GM18867 (cell line): Measurements from ENCODE around the gene ARF1.
"Not testable (repeated sequence)": the region's sequence is repeated elsewhere in the genome, so short reads cannot be mapped to it uniquely, and the experiment has no call there.

Experiments used
- ATAC-seq: cut with Tn5 transposase; IDR thresholded peaks from one replicate; pipeline ENCODE4 v1.9.1; 2021; ENCODE audit warnings: mild to moderate bottlenecking, moderate library complexity; ENCODE audit not compliant: unreplicated experiment

ARF1 gene

GRCh38 chr1:228100822-228101613, 18.5 kb downstream of the ARF1 start:
- no peak for ATAC-seq

DNA sequence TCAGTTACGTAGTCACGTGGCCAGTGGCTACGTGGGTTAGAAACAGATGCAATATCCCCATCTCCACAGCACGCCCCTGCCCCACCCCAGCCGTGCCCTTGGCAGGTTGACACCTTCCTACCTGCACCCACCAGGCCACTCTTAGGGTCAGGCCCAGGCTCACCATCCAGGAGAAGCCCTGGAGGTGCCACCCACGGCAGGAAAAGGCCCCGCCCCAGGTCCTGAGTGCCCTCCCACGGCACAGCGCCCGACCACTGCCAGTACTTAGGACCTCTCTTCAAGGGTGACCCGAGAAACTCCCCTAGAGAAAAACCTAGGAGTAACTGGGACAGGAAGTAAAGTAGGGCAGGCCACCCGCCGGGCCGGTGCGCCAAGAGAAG, 19.1 kb downstream of the ARF1 start:
- ATAC-seq = no peak

DNA sequence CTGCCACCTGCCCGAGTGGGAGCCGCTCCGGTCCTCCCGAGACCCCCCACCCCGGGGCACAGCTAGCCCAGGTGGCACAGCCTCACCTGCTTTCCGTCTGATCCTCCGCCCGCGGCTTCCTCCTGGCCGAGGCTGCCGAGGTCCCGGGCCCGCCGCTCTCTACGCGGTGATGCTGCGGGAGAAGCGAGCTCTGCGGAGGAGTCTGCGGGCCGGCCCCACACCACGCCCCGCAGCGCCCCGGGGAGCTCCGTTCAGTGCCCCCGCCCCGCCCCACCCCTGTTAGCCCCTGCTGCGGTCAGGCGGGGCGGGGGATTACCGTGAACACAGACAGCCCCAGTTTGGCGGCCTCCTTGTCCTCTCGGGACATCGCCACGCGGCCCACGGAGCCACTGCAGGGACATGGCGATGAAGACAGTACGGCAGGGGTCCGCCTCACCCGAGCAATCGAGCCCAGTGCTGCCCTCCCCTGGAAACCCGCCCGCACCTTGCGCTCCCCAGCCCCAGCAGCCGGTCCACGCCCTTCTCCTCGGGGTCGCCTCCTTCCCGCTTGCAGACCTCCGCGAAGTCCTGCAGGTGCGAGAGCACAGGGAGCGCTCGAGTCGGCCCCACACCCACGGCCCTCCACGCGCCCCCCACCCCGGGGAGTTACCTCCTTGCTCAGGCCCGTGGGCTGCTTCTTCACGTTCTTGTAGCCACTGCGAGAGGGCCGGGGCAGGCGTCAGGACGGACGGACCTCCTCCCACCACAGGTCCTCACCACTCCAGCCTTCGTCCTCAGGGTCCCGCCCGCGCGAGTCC, 19.7 kb downstream of the ARF1 start:
- peak; percentile 17 for ATAC-seq

DNA sequence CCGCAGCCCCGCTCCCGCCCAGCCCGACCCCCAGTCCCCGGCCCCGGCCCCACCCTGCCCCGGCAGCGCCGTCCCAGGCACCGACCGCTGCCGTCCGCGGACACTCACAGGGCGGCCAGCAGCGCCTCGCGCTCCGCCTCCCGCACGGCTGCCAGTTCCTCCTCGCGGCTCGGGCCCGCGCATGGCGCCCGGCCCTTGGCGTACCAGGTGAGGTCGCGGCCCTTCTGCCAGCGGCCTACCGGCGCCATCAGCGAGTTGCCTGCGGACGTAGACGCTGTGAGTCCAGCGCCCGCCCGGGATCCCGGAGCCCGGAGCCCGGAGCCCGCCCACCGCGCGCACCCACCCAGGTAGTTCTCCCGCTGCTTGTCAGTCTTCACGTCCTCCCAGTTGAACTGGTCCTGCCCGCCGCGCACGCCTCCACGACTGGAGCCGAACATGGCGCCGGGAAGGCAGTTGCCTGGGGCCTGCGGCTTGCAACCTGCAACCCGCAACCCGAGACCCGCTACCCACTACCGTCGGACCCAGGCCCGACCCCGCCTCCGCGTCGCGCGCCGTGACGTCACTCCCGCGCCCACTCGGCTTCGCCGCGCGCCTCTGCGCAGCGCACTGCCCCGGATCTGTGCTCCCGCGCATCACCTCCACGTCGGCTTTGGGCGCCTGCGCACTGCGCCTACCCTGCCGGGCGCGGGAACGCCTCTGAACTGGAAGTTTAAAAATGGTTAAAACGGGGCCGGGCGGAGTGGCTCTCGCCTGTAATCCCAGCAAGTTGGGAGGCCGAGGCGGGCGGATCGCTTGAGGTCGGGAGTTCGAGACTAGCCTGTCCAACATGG, 20.5 kb downstream of the ARF1 start, which contains the start of gene C1orf35:
TSS of gene C1orf35 (minus strand) at position 535 of the 830 bp plus-strand sequence. CDS start at position 437, 98 bp downstream.
- peak; percentile 71 for ATAC-seq

- no peak for ATAC-seq
Measured at GRCh38 chr1:228104526-228105269, 22.2 kb downstream of the ARF1 start.

DNA sequence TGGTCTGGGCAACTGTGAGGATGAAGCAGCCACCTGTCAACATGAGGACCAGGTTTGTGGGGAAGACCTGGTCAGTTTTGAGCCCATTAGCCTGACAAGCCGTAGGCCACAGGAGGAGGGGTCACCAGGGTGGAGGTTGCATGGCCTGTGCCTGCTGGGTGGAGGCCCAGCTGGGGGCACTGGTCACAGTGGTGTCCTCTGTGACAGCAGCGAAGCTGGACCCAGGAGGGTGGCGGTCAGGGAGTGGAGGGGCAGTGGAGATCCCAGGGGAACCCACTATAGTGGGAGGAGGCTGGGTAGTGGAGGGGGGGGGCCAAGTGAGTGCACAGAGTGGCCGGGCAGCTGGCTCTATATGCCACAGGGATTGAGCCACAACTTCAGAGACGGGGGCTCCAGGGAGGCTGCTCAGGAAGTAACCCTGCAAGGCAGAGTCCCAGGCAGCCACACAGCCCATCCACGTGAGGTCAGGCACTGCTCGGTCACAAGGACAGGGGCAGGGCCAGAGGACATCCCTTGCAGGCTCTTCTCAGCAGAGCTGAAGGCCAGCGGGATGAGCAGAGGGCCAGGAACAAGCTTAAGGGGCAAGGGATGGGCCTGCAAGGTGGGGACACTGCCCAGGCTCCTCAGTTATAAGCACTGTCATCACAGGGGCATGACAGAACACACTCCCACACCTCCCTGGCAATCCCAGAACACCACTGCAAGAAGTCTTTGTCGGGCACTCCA, 22.9 kb downstream of the ARF1 start:
- no peak for ATAC-seq

DNA sequence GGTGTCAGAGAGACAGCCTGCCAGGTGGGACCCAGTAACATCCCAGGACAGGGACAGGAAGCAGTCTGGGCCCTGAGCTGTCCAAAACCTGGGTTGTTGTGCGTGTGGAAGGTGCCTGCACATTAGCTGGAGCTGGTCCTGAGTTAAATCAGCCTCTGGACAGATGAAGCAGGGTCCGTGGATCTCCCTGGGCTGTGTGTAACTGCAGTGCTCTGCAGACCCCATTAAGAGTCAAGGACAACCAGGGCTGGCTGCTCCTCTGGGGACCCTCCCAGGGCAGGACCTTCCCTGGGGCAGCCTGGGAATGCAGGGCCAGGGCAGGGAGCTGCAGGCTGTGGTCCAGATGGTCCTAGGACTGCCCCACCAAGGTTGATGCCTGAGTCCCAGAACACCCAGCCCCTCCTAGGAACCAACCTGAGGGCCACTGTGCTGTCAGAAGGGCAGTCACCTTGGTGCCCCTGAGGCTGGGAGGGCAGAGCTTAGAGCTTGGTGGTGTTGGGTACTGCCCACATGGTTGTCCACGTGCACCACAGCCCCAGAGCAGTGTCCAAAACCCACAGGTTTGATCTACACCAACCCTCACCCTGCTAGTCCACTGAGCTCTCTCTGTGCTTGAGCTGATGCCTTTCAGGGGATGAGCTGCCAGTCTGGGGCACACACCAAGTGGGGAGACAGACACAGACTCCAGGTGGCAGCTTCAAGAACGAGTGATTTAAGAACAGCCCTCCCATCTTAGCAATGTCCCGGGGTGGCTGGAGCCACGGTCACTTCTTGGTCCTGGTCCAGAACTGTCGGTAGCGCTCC, 23.7 kb downstream of the ARF1 start:
- ATAC-seq = no peak

DNA sequence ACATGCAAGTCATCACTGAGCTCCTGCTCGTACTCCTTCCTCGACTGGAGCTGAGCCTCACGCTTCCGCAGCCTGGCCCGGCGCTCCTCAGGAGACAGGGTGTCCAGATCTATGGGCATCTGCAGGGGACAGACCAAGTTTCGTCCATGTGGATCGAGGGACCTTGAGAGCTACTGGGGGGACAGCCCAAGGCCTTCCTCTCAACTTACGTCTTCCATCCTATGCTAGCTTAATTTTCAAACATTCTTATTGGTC, 24.2 kb downstream of the ARF1 start:
- no peak for ATAC-seq

DNA sequence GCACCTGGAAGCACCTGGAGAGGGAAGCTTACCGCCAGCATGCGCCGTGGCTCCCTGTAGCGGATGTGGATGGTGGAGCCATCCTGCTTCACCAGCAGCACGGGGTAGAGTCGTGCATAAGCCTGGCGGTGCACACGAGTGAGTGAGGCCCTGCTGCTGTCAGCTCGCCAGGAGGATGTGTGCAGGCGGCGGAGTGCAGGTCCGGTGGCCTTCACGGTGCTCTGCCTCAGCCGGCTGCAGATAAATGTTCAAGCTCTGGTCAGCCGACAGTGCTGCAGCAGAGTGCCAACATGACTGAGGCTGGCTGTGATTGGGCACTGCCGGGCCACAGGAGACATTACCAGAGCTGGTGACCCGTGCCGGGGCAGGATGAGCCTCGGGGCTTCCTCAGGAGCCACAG, 25.1 kb downstream of the ARF1 start:
- no peak for ATAC-seq

DNA sequence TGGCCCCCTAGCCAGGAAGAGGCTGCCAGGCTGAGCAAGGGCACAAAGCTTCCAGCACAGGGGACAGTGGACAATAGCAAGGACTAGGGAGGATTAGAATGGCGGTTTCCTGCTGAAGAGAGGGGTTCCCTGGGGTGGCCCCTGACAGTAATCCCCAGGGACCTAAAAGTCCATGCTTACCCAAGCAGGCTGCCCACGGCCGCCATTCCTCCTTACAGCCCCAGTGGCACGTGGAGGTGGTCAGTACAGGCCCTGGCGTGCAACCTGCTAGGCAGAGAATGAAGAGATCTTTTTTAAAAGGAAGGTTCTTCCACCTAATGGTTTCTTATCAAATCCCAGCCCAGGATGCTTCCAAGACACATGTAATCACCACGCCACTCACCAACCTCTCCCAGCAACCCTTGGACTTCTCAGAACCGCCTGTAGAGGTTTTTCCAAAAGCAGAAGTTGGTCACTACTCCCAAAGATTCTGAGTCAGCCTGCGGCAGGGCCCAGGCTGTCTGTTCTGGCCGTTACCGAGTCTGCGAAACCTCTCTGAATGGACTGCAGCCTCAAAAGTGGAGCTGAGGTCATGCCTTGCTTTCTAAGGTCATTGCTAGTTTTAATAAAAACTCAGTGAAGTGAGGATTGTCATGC, 25.7 kb downstream of the ARF1 start:
- ATAC-seq = no peak

DNA sequence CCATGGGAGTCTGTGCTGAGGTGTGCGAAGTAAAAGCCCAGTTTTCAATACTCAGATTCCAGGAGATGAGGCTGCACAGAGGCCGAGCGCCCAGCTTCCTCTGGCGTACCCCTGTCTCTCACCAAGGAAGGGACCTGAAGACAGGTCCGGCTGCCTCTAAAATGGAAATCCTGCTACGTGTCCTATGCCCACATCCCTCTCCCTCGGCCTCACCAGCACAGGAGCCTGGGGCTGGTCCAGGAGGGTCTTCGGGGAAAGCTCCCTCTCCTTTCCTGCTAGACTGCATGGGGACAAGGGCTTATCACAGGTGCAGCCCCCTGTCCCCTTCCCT, 26.2 kb downstream of the ARF1 start:
- no peak for ATAC-seq

DNA sequence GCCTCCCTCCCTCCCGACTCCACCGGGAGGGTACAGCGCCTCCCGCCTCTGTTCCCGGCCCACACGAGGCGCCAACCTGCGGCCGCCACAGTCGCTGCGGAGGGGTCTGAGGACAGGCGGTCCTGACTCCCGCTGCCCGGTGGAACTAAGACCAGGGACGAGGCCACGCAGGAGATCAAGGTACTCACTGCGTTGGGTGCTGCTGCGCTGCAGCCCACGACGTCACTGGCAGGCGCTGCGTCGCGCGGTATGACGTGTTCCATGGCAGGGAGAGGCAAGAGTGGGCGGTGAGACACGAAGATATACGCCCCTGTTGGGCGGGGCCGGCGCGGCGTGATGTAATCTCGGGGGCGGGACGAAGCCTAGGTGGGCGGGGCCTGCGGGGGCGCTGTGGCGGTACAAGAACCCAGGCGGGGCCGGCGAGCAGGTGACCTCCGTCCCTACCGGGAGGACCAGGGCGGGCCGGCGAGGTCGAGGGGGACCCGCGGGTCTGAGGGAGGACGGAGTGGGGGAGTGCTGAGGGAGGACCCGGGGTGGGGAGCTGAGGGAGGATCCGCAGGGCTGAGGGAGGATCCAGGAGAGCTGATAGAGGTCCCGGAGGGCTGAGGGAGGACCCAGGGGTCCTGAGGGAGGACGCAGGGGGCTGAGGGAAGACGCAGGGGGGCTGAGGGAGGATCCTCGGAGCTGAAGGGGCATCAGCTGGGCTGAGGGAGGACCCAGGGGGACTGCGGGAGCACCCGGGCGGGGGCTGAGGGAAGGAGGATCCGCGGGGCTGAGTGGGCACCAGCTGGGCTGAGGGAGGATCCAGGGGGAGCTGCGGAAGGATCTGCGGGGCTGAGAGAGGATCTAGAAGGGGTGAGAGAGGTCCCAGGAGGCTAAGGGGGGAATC, 26.8 kb downstream of the ARF1 start, which contains the start of gene MRPL55:
TSS of gene MRPL55 (minus strand) at position 227 of the 889 bp plus-strand sequence. CDS start 1,039 bp downstream, outside the sequence.
- ATAC-seq = peak; percentile 85

- no peak for ATAC-seq
Measured at GRCh38 chr1:228109962-228110488, 27.5 kb downstream of the ARF1 start.

GRCh38 chr1:228110556-228110955, 28.0 kb downstream of the ARF1 start:
- ATAC-seq = no peak

DNA sequence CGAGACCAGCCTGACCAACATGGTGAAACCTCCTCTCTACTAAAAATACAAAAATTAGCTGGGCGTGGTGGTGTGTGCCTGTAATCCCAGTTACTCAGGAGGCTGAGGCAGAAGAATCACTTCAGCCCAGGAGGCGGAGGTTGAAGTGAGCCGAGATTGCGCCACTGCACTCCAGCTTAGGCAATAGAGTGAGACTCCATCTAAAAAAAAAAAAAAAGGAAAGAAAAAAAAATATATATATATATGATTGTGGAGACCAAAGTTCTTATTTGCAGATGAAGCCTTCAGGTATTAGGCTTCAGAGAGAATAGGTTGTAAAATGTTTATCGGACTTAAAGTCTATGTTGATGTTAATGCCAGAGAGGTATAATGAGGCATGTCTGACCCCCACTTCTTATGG, 28.8 kb downstream of the ARF1 start:
- ATAC-seq = not testable (repeated sequence)

DNA sequence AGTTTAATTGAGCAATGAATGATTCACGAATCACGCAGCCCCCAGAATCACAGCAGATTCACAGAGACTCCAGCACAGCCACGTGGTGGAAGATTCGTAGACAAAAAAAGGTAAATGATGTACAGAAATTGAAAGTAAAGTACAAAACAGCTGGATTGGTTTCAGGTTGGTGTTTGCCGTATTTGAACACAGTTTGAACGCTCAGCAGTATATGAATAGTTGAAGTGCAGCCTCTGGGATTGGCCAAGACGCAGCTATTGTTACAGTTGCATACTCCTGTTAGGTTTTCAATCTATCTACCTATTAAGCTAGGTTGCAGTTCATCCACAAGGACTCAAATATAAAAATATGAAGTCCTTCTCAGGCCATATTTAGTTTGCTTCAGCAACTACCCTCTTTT, 29.7 kb downstream of the ARF1 start:
- no peak for ATAC-seq

- no peak for ATAC-seq
Measured at GRCh38 chr1:228112617-228113016, 30.1 kb downstream of the ARF1 start.

DNA sequence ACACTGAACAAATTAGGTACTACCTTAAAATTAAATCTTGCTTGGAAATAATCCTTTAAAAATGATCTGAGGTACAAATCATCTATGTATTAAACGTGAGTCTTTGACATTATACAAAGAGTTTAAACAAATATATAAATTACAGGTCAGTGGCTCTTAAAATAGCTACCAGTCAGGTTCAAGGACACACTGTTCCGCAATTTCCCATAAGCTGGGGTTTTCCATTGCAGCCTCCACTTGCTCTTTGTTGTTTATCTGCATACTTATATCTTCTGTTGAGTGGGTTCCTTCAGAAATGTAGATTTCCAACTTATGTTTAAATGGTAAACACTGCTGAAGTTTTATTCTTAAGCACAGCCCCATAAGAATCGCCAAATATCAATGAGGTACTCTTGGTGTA, 32.3 kb downstream of the ARF1 start:
- ATAC-seq = no peak
